Neural cell (in vitro differentiated cells): ENCODE measurements around the gene RTP1. TPM values are rescaled to one million over a fixed set of nuclear protein-coding genes. Genes with fewer than 3 reads are reported as not detected.
A peak's percentile ranks its signal among the peaks of the same experiment; 100 is the strongest.
"Not testable (repeated sequence)": the region's sequence is repeated elsewhere in the genome, so short reads cannot be mapped to it uniquely, and the experiment has no call there.

Experiments
- H2AFZ ChIP-seq: fragments of 200-600, 300-800 bp; sonication (generic), shearing (Covaris generic); 2 replicates; pipeline ENCODE4 v1.6.0; 2014; ENCODE audit warnings: low read depth, mild to moderate bottlenecking, antibody characterized with exemption, low read length, moderate library complexity
- H3F3A ChIP-seq: fragments of 200-600 bp; shearing (Covaris generic); 2 replicates; pipeline ENCODE4 v1.6.1; 2016; ENCODE audit warnings: mild to moderate bottlenecking, moderate library complexity, mixed read lengths, antibody characterized with exemption, low read length; ENCODE audit not compliant: insufficient read depth, poor library complexity, severe bottlenecking
- H3K27ac ChIP-seq: fragments of 200-600, 300-800 bp; sonication (generic), shearing (Covaris generic); 2 replicates; pipeline ENCODE4 v1.5.1; 2014; ENCODE audit warnings: mild to moderate bottlenecking, low read length, moderate library complexity
- H3K27me3 ChIP-seq: fragments of 300-800, 200-600 bp; sonication (generic), shearing (Covaris generic); 2 replicates; pipeline ENCODE4 v1.6.0; 2014; ENCODE audit warnings: mild to moderate bottlenecking, low read depth, low read length, moderate library complexity; ENCODE audit not compliant: insufficient read depth
- H3K36me3 ChIP-seq: fragments of 300-800, 200-600 bp; sonication (generic), shearing (Covaris generic); 2 replicates; pipeline ENCODE4 v1.5.1; 2014; ENCODE audit warnings: mild to moderate bottlenecking, antibody characterized with exemption, low read length, moderate library complexity; ENCODE audit not compliant: insufficient read depth
- H3K4me2 ChIP-seq: fragments of 300-800, 200-600 bp; sonication (generic), shearing (Covaris generic); 2 replicates; pipeline ENCODE4 v1.6.0; 2014; ENCODE audit warnings: mild to moderate bottlenecking, low read length
- H3K4me3 ChIP-seq: fragments of 300-800, 200-600 bp; sonication (generic), shearing (Covaris generic); 2 replicates; pipeline ENCODE4 v1.5.1; 2014; ENCODE audit warnings: mild to moderate bottlenecking, low read length, moderate library complexity
- H3K79me2 ChIP-seq: fragments of 200-600 bp; shearing (Covaris generic); replicated peaks from 2 replicates; pipeline ENCODE4 v1.6.0; 2014; ENCODE audit warnings: mild to moderate bottlenecking, low read length, moderate library complexity; ENCODE audit not compliant: insufficient read depth
- H3K9ac ChIP-seq: fragments of 300-800, 200-600 bp; sonication (generic), shearing (Covaris generic); 2 replicates; pipeline ENCODE4 v1.6.1; 2016; ENCODE audit warnings: mild to moderate bottlenecking, low read length, mixed read lengths
- H3K9me2 ChIP-seq: fragments of 200-600 bp; shearing (Covaris generic); 2 replicates; pipeline ENCODE4 v1.6.1; 2016; ENCODE audit warnings: mild to moderate bottlenecking, low read length, mixed read lengths; ENCODE audit not compliant: insufficient read depth
- H3K9me3 ChIP-seq: fragments of 200-600, 300-800 bp; sonication (generic), shearing (Covaris generic); 2 replicates; pipeline ENCODE4 v1.6.1; 2016; ENCODE audit warnings: mild to moderate bottlenecking, mixed run types, low read length, moderate library complexity, mixed read lengths
- H4K20me1 ChIP-seq: fragments of 200-600 bp; shearing (Covaris generic); 2 replicates; pipeline ENCODE4 v1.6.1; 2016; ENCODE audit warnings: mild to moderate bottlenecking, mixed run types; ENCODE audit not compliant: insufficient read depth
- EP300 ChIP-seq: fragments of 450-650 bp; conservative IDR thresholded peaks from 2 replicates; pipeline ENCODE4 v1.6.1; 2014; ENCODE audit warnings: antibody characterized with exemption, mild to moderate bottlenecking, moderate library complexity; ENCODE audit not compliant: poor library complexity, severe bottlenecking
- EZH2 ChIP-seq: fragments of 200-600, 300-800 bp; shearing (Covaris generic), sonication (generic); IDR thresholded peaks from 2 replicates; pipeline ENCODE4 v1.6.1; 2014; ENCODE audit warnings: antibody characterized with exemption, low read length, borderline replicate concordance, mild to moderate bottlenecking; ENCODE audit not compliant: insufficient read depth, poor library complexity, severe bottlenecking
- MXI1 ChIP-seq: fragments of 450-650 bp; conservative IDR thresholded peaks from 2 replicates; pipeline ENCODE4 v1.6.1; 2014; ENCODE audit warnings: antibody characterized with exemption, mild to moderate bottlenecking; ENCODE audit not compliant: poor library complexity, severe bottlenecking
- POLR2AphosphoS5 ChIP-seq: IDR thresholded peaks from 2 replicates; pipeline ENCODE4 v1.6.1; 2012
- RAD21 ChIP-seq: fragments of 450-650 bp; conservative IDR thresholded peaks from 2 replicates; pipeline ENCODE4 v1.6.1; 2014; ENCODE audit warnings: antibody characterized with exemption, mild to moderate bottlenecking, moderate library complexity
- SMC3 ChIP-seq: fragments of 450-650 bp; conservative IDR thresholded peaks from 2 replicates; pipeline ENCODE4 v1.6.1; 2014; ENCODE audit warnings: antibody characterized with exemption, mild to moderate bottlenecking, moderate library complexity; ENCODE audit not compliant: poor library complexity
- TAF1 ChIP-seq: IDR thresholded peaks from 2 replicates; pipeline ENCODE4 v1.6.1; 2012; ENCODE audit warnings: low read depth
- polyA plus RNA-seq: library from polyadenylated mRNA; depleted of rRNA; stranded (reverse); fragments of >200 nt; gene quantifications from 2 replicates; pipeline ENCODE4 v1.2.3, GENCODE V29; 2014
- TF ChIP-seq, protein P1 (sequence below): IDR thresholded peaks from 2 replicates; pipeline ENCODE4 v1.6.1; 2012; ENCODE audit warnings: borderline replicate concordance
- TF ChIP-seq, protein P2 (sequence below): fragments of 450-650 bp; IDR thresholded peaks from 2 replicates; pipeline ENCODE4 v1.5.1; 2014; ENCODE audit warnings: antibody characterized with exemption, mild to moderate bottlenecking, moderate library complexity; ENCODE audit not compliant: poor library complexity, severe bottlenecking

The RTP1 gene
- polyA plus RNA-seq, 1 donor from 2014 or later = 2.0 TPM

DNA sequence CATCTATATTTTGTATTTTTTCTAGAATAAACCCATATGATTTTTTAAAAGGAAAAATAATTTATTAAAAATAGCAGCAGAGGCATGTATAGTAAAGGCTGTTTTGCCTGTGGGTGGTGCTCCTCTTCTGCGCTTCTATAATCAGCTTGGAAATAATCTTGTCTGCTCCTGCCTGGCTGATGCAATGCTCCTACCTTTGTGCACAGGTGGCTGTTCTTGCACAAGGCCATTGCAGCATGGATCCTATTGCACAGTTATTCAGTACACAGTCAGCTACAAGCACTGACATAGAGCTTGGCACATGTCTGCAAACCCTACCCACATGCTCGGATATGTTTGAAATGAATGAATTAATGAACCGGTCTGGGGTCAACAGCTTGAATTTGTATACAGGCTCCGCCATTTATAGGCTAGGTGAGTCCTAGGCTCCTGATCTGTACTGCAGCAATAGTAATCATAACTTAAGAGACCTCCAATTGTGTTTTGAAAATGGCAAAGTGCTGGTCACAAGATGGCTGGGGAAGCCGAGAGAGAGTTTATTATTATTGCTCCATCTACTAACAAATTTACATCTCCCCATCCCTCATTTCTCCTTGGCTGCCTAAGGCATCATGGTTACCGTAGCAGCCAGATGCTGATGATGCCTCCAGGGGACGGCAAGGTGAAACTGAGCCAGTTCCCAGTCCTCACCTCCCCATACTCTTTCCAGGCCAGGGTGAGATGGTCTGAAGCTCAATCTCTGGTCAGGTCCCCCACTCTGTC is 532 bp upstream of the RTP1 start:
- H3K27me3 ChIP-seq = no peaks in the 10 kb centered on the region
- peak overlapping the region; percentile 53 for H3K4me3 ChIP-seq

DNA sequence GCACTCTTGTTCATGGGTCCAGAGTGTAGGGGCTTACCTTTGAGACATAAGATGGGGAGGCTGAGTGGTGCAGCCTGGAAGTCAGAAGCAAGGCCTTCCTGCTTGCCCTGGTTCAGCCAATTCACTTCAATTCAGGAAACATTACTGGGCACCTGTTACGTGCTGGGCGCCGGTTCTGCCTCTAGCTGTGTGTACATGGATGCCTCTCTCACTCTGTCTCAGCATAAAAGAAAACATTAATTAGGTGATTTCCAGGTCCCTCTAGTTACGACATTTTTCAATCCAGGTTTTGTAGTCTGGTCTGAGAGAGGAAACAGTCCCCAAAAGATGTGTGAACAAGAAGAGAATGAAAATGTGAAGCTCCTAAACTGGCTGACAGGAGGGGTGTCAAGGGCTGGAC is 1.2 kb downstream of the RTP1 start:
- Histone ChIP-seq H4K20me1 (no peaks in the 10 kb centered on the region), H3K9me3 (no peaks in the 10 kb centered on the region), H3K27me3 (no peaks in the 10 kb centered on the region), H2AFZ (no peak overlapping the region), H3K79me2 (no peaks in the 10 kb centered on the region), H3F3A (no peaks in the 10 kb centered on the region), H3K9ac (no peak overlapping the region), H3K27ac (no peak overlapping the region), H3K9me2 (no peaks in the 10 kb centered on the region), H3K36me3 (no peaks in the 10 kb centered on the region), H3K4me3 (peak overlapping the region; percentile 53), H3K4me2 (no peak overlapping the region)
- TF ChIP-seq, protein P1, sequence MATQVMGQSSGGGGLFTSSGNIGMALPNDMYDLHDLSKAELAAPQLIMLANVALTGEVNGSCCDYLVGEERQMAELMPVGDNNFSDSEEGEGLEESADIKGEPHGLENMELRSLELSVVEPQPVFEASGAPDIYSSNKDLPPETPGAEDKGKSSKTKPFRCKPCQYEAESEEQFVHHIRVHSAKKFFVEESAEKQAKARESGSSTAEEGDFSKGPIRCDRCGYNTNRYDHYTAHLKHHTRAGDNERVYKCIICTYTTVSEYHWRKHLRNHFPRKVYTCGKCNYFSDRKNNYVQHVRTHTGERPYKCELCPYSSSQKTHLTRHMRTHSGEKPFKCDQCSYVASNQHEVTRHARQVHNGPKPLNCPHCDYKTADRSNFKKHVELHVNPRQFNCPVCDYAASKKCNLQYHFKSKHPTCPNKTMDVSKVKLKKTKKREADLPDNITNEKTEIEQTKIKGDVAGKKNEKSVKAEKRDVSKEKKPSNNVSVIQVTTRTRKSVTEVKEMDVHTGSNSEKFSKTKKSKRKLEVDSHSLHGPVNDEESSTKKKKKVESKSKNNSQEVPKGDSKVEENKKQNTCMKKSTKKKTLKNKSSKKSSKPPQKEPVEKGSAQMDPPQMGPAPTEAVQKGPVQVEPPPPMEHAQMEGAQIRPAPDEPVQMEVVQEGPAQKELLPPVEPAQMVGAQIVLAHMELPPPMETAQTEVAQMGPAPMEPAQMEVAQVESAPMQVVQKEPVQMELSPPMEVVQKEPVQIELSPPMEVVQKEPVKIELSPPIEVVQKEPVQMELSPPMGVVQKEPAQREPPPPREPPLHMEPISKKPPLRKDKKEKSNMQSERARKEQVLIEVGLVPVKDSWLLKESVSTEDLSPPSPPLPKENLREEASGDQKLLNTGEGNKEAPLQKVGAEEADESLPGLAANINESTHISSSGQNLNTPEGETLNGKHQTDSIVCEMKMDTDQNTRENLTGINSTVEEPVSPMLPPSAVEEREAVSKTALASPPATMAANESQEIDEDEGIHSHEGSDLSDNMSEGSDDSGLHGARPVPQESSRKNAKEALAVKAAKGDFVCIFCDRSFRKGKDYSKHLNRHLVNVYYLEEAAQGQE = no peak
- TF ChIP-seq EZH2 (no peak), MXI1 (no peak)

More for the DNA sequence above, 532 bp upstream of the RTP1 start:
- H3F3A ChIP-seq = no peaks in the 10 kb centered on the region
- peak overlapping the region; percentile 75 for H3K27ac ChIP-seq
- H3K9me2 ChIP-seq = no peaks in the 10 kb centered on the region
- no peaks in the 10 kb centered on the region for H3K36me3 ChIP-seq
- H3K9ac ChIP-seq = peak overlapping the region; percentile 48
- TF ChIP-seq SMC3 (no peak), RAD21 (no peak), EP300 (no peak), TAF1 (no peak), POLR2AphosphoS5 (no peak), MXI1 (no peak), EZH2 (no peak)
- TF ChIP-seq, protein P1 = no peak
- TF ChIP-seq, protein P2, sequence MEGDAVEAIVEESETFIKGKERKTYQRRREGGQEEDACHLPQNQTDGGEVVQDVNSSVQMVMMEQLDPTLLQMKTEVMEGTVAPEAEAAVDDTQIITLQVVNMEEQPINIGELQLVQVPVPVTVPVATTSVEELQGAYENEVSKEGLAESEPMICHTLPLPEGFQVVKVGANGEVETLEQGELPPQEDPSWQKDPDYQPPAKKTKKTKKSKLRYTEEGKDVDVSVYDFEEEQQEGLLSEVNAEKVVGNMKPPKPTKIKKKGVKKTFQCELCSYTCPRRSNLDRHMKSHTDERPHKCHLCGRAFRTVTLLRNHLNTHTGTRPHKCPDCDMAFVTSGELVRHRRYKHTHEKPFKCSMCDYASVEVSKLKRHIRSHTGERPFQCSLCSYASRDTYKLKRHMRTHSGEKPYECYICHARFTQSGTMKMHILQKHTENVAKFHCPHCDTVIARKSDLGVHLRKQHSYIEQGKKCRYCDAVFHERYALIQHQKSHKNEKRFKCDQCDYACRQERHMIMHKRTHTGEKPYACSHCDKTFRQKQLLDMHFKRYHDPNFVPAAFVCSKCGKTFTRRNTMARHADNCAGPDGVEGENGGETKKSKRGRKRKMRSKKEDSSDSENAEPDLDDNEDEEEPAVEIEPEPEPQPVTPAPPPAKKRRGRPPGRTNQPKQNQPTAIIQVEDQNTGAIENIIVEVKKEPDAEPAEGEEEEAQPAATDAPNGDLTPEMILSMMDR = no peak
- H3K9me3 ChIP-seq = no peaks in the 10 kb centered on the region
- H3K79me2 ChIP-seq = no peaks in the 10 kb centered on the region
- H4K20me1 ChIP-seq = no peaks in the 10 kb centered on the region
- H2AFZ ChIP-seq = peak overlapping the region; percentile 73
- peak overlapping the region; percentile 53 for H3K4me2 ChIP-seq

DNA sequence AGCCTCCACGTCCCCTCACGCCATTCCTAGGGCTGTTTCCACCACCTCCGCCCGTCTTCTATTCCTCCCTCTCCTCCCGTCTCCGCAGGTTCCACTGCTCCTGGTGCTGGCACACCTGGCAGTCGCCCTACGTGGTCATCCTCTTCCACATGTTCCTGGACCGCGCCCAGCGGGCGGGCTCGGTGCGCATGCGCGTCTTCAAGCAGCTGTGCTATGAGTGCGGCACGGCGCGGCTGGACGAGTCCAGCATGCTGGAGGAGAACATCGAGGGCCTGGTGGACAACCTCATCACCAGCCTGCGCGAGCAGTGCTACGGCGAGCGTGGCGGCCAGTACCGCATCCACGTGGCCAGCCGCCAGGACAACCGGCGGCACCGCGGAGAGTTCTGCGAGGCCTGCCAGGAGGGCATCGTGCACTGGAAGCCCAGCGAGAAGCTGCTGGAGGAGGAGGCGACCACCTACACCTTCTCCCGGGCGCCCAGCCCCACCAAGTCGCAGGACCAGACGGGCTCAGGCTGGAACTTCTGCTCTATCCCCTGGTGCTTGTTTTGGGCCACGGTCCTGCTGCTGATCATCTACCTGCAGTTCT is 2.3 kb downstream of the RTP1 start:
- H3K9ac ChIP-seq, H3K4me3 ChIP-seq, H3K9me3 ChIP-seq, H3F3A ChIP-seq, H2AFZ ChIP-seq, H4K20me1 ChIP-seq, H3K9me2 ChIP-seq, H3K4me2 ChIP-seq, H3K27ac ChIP-seq, H3K27me3 ChIP-seq, H3K36me3 ChIP-seq, H3K79me2 ChIP-seq: not testable (repeated sequence)
